T-helper 2 cell (primary cell): ENCODE measurements around the gene PEMT.
"Not testable (repeated sequence)": the region's sequence is repeated elsewhere in the genome, so short reads cannot be mapped to it uniquely, and the experiment has no call there.

ENCODE experiments used
- DNase-seq, 5 experiments: peaks; one replicate each; pipeline versions ENCODE4 v3.0.0 to v3.0.0-alpha.2; 2012 to 2022
- total RNA-seq, 2 donors: gene quantifications; one replicate each; lab custom pipeline; 2026; lab: John Stamatoyannopoulos, UW

Gene PEMT
- 1.6 to 3.6 reads per million in 2 donors for total RNA-seq

GRCh38 chr17:17591355-17592298, at the start of gene PEMT:
Gene PEMT, minus strand, starts transcription at chr17:17591708. Its CDS starts 82 bp downstream, at chr17:17591626.
- peak; percentile 77 to 99 (median 90) for DNase-seq

- DNase-seq = peak in 1 of 5 experiments; percentile 55
These were observed 48.3 kb upstream of the PEMT start for GRCh38 chr17:17639661-17640270.

- no peak for DNase-seq
These were observed 47.0 kb upstream of the PEMT start for GRCh38 chr17:17638467-17638866.

GRCh38 chr17:17636272-17636885, 44.9 kb upstream of the PEMT start:
- DNase-seq = no peak

- DNase-seq = not testable (repeated sequence)
These were observed 44.2 kb upstream of the PEMT start for GRCh38 chr17:17635537-17636271.

- DNase-seq = no peak
These were observed 43.6 kb upstream of the PEMT start for GRCh38 chr17:17635126-17635525.

GRCh38 chr17:17633310-17633709, 41.8 kb upstream of the PEMT start:
- no peak for DNase-seq

- DNase-seq = peak in 1 of 5 experiments; percentile 23
These were observed 41.2 kb upstream of the PEMT start for GRCh38 chr17:17632690-17633089.

- peak in 3 of 5 experiments; percentile 18 to 65 (median 31) for DNase-seq
These were observed 37.0 kb upstream of the PEMT start for GRCh38 chr17:17628388-17629008.

- no peak for DNase-seq
These were observed 35.3 kb upstream of the PEMT start for GRCh38 chr17:17626840-17627239.

GRCh38 chr17:17626151-17626805, 34.8 kb upstream of the PEMT start:
- DNase-seq = no peak

- no peak for DNase-seq
These were observed 33.2 kb upstream of the PEMT start for GRCh38 chr17:17624741-17625140.

- DNase-seq = no peak
These were observed 32.4 kb upstream of the PEMT start for GRCh38 chr17:17623904-17624303.

GRCh38 chr17:17621254-17621653, 29.7 kb upstream of the PEMT start:
- no peak for DNase-seq

GRCh38 chr17:17613708-17614114, 22.2 kb upstream of the PEMT start:
- peak in 2 of 5 experiments; percentile 25 to 68 for DNase-seq

GRCh38 chr17:17612085-17613022, 20.8 kb upstream of the PEMT start:
- DNase-seq = no peak

- DNase-seq = no peak
These were observed 17.6 kb upstream of the PEMT start for GRCh38 chr17:17609121-17609520.

GRCh38 chr17:17606416-17607000, 15.0 kb upstream of the PEMT start:
- no peak for DNase-seq

- no peak for DNase-seq
These were observed 14.2 kb upstream of the PEMT start for GRCh38 chr17:17605729-17606088.
